ENCODE data around the gene CNDP1.
"Not testable (repeated sequence)": the region's sequence is repeated elsewhere in the genome, so short reads cannot be mapped to it uniquely, and the experiment has no call there.

CNDP1 gene

GRCh38 chr18:74534150-74534969 lies at the start of gene CNDP1:
Gene CNDP1 (plus strand): TSS chr18:74534500. CDS start chr18:74534668, 168 bp downstream.
- no peak for DNase-seq

- DNase-seq: no peak
These were observed 48.0 kb upstream of the CNDP1 start for GRCh38 chr18:74486119-74486849.

- DNase-seq: no peak
These were observed 45.9 kb upstream of the CNDP1 start for GRCh38 chr18:74488354-74488753.

- no peak for DNase-seq
These were observed 45.4 kb upstream of the CNDP1 start for GRCh38 chr18:74488864-74489263.

- no peak for DNase-seq
These were observed 44.6 kb upstream of the CNDP1 start for GRCh38 chr18:74489676-74490075.

GRCh38 chr18:74492259-74492658 lies 42.0 kb upstream of the CNDP1 start:
- DNase-seq: no peak

GRCh38 chr18:74493689-74494088 lies 40.6 kb upstream of the CNDP1 start:
- DNase-seq: peak; percentile 56 to 63

- DNase-seq: no peak
These were observed 39.8 kb upstream of the CNDP1 start for GRCh38 chr18:74494514-74494913.

GRCh38 chr18:74495581-74496507 lies 38.5 kb upstream of the CNDP1 start, which contains the start of gene CNDP2:
Gene CNDP2 (plus strand): TSS chr18:74496363. CDS start chr18:74499974, 3,611 bp downstream.
- DNase-seq: peak; percentile 99 to 100

- peak in 1 of 2 donors; percentile 40 for DNase-seq
These were observed 37.6 kb upstream of the CNDP1 start for GRCh38 chr18:74496508-74497323.

GRCh38 chr18:74497324-74497676 lies 37.0 kb upstream of the CNDP1 start:
- no peak for DNase-seq

GRCh38 chr18:74497778-74498177 lies 36.5 kb upstream of the CNDP1 start:
- DNase-seq: no peak

- peak; percentile 74 to 80 for DNase-seq
These were observed 35.3 kb upstream of the CNDP1 start for GRCh38 chr18:74498712-74499627.

GRCh38 chr18:74499633-74500032 lies 34.7 kb upstream of the CNDP1 start:
- peak; percentile 42 to 54 for DNase-seq

GRCh38 chr18:74500372-74500771 lies 33.9 kb upstream of the CNDP1 start:
- DNase-seq: no peak

- not testable (repeated sequence) for DNase-seq
These were observed 33.5 kb upstream of the CNDP1 start for GRCh38 chr18:74500774-74501173.

GRCh38 chr18:74501386-74501785 lies 32.9 kb upstream of the CNDP1 start:
- no peak for DNase-seq

GRCh38 chr18:74503137-74503536 lies 31.2 kb upstream of the CNDP1 start:
- no peak for DNase-seq

GRCh38 chr18:74505776-74506175 lies 28.5 kb upstream of the CNDP1 start:
- DNase-seq: no peak

- no peak for DNase-seq
These were observed 27.7 kb upstream of the CNDP1 start for GRCh38 chr18:74506448-74507084.
